GM21619 (cell line): ENCODE data around the gene FAF1.

ENCODE experiments used
- ATAC-seq: cut with Tn5 transposase; IDR thresholded peaks from one replicate; pipeline ENCODE4 v1.9.1; 2021; ENCODE audit not compliant: unreplicated experiment

Gene FAF1

GRCh38 chr1:50705699-50706098, 254.4 kb downstream of the FAF1 start:
- ATAC-seq: no peak

GRCh38 chr1:50705041-50705440, 255.0 kb downstream of the FAF1 start:
- no peak for ATAC-seq

DNA sequence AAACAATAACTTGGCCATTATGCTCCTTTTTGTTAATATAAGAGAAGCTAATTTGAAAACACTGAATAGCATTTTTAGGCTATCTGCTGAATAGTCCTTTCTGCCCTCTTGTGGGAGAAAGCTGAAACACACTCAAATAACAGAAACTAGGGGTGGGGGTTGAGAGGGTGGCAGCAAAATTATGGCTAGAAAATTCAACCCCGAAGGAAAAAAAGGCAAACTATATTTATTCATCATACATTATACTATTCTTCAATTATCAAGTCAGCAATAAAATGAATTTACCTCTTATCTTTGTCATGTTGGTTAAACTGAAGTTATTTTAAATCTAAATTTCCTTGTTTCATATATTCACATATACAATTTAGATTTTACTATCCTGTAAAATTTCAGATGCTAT, 255.9 kb downstream of the FAF1 start:
- ATAC-seq: no peak

DNA sequence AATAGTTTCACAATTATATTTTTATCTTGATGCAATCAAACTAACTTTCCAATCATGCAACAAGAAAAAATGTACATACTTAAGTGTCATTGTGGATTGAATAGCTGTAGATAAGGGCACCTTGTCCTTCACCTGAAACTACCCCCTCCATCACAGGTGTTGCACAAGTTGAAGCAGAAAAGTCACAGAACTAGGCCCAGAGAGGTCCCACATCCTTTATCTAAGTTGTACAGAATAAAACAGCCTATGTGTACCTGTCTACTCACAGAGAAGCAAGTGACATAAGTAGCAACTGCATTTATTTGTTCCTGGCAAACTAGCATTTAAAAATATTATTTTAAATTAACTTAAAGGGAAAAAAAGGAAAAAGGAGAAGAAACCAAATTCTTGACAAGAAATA, 256.8 kb downstream of the FAF1 start:
- ATAC-seq: no peak

DNA sequence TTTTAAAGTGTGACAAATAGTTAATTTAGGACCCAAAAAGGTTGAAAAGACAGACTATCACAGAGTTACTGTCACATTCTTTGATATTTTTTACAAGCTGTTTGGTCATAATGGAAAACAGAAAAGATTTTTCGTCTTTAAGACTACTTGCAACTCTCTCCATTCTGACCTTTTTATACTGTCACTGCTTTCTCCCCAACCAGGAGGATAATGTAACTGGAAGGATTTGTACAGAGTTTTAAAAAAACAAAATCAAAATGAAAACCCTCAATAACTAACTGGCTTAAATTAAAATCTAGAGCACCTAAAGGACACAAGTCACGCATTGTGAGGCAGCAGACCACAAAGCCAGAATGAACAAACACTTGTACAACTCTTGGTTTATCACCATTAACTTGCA, 257.7 kb downstream of the FAF1 start:
- no peak for ATAC-seq

DNA sequence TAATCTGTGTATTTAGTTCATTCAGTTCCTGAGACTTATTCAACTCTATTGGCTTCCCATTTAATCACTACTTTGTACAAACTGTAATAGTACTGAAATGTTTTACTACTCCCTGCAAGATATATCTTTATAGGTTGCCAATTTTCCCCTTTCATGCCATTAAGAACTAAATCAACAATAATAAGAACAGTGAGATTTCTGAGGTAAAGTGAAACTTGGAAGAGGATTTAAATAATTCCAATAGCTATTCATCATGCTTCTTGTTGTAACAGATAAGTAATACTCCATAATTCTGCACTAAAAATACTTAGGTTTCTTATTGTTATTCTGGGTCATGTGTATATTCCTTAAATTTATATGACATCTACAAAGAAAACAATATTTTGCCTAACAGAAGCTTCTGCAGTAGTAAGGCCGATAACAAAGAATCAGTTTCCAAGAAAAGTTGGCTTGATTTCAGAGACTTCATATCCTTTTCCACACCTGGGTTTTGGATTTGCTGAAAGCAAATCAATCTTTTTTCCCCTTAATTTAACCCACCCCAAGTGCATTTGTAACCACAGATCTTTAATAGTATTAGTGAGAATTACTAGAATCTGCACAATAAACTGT, 258.3 kb downstream of the FAF1 start:
- ATAC-seq: no peak

DNA sequence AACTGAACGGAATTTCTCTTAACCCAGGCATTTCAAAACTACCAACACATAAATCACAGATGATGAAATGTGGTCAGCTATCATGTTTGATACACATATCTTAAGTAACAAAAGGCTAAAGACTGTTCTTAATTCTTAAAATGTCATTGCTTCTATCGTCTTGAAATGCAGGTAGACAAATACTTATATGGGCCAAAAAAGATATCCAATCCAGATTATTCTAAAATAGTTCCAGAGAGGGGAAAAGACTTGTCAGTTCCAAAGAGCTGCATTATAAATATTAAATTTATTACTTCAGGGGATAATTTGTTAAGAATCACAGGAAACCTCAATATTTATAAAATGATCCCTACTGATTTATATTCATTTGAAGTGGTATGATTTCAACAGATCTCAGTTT, 259.4 kb downstream of the FAF1 start:
- no peak for ATAC-seq

GRCh38 chr1:50700214-50700613, 259.9 kb downstream of the FAF1 start:
- no peak for ATAC-seq

GRCh38 chr1:50699795-50700194, 260.3 kb downstream of the FAF1 start:
- ATAC-seq: no peak

- no peak for ATAC-seq
Measured at GRCh38 chr1:50697440-50698421, 262.3 kb downstream of the FAF1 start.

GRCh38 chr1:50693829-50694228, 266.2 kb downstream of the FAF1 start:
- ATAC-seq: no peak

DNA sequence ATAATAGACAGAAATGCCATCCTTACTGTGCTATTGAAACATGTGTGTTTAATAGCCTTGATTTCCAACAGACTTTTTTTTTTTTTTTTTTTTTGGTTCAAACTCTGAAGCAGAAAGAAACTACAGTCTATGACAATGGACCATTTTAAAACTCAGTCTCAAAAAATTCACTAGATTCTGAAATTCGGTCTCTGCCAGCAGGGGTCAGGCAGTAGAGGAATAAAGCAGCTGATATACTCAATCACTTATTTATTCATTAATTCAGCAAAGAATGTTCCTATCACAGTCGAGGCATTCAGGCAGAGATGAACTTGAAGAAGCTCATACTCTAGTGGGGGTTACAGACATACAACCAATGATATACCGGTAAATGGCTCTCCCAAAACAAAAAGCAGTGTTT, 275.9 kb downstream of the FAF1 start:
- no peak for ATAC-seq

DNA sequence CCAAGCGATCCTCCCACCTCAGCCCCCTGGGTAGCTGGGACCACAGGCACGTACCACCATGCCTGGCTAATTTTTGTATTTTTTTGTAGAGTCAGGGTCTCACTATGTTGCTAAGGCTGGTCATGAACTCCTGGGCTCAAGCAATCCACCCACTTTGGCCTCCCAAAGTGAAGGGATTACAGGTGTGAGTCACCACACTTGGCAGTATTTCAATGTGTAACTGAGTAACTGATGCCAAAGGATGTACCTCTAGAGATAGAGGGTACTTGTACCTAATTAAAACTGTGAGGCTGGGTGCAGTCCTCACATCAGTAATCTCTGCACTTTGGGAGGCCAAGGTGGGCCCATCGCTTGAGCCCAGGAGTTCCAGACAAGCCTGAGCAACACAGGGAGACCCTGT, 278.1 kb downstream of the FAF1 start:
- no peak for ATAC-seq

DNA sequence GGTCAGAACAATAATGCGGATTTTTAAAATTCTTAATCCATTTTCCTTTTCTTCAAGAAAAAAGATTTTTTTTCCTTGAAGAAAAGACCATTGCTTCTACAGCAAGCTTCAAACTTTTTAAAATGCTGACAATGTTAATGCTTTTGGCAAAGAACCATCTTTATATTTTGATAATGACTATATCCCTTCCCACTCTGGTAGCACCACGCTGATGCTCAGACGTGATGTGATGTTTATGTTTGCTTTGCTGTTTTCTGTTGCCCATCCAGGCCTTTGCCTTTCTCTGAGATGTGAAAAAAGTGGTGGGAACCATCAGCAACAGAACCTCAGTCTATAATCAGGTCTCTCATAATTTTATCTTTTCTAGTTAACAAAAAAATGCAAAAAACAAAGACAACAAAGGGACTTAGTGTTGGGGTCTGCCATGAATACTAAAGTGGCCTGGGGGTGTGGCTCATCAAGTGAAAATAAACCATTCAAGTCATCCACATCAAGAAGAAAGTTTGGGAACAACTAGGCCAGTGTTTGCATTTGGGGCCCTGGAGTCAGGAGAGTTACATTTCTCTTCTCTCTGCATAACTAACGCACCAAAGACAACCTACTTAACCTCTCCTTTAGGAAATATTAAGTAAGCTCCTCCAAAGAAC, 292.2 kb downstream of the FAF1 start:
- ATAC-seq: no peak

DNA sequence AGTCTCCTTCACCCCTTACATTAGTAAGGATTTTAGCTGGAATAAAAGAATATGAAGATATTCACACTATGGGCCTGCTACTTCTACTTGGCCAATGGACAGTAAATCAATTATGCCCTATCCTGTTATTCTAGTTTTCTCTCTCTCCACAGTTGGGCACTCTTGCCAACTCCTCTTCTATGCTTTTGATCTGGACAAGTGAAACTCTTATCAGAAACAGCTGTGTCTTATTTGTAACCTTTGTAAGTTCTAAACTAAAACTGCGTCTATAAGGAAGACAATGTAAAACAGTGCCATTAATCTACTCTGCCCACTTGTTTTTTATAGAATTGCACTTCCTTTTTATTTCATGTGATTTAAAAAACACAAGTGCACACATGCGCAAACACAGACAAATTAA, 292.8 kb downstream of the FAF1 start:
- no peak for ATAC-seq

DNA sequence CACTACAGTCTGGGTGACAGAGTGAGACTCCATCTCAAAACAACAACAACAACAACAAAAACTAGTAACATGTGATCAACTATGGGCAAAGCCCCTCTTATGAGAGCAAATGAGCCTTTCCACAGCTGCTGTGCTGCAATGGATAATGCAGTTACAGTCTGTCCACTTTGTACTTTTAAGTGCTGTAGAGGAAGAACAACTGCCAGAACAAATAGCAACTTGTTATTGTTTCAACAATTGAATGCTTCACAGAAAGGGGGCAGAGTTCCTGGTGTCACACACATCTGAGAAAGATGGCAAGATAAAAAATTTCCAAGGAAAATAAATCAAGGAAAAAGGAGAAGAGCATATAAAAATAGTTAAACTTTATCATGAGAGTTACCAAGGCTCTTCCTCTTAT, 293.2 kb downstream of the FAF1 start:
- ATAC-seq: no peak

DNA sequence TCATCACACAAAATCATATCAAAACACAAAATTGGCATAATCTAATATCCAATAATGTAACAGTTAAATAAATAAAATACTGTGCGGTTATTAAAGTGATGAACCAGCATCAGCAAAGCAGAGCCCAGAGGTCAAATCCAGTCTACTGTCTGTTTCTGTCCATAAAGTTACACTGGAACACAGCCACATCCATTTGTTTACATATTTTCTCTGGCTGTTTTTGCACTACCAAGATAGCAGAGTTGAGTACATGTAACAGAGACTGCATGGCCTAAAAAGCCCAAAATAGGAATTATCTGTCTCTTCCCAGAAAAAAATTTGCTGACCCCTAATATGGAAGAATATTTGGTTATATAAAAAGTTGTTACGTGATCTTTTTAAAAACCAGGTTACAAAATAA, 294.7 kb downstream of the FAF1 start:
- no peak for ATAC-seq

GRCh38 chr1:50661626-50662025, 298.4 kb downstream of the FAF1 start:
- no peak for ATAC-seq

GRCh38 chr1:50659107-50659662, 300.9 kb downstream of the FAF1 start:
- no peak for ATAC-seq

DNA sequence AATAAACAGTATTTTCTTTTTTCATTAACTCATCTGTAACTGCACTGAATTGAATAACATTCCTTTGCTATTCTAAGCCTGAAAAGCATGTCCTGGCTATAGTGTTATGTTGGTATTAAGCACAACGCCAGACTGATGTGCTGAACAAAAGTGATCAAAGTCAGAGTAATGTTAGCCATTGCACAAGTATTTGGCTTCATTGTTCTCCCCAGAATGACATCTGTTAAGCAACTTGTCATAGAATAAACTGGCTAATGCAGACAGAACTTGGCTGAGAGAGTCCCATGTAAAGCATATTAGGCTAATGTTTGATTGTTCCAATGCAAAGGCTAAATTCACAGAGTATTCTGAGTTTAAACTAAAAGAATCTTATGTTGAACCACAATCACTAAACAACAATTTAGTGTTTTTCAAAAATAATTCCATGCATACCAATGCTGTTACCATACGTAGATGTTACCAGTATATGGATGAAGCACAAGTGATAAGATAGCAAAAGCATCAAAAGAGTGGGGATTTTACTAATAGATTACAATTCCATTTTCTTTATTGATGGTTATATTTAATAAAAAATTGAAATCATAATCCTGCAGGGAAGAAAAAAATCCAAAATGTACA, 301.5 kb downstream of the FAF1 start:
- ATAC-seq: no peak

DNA sequence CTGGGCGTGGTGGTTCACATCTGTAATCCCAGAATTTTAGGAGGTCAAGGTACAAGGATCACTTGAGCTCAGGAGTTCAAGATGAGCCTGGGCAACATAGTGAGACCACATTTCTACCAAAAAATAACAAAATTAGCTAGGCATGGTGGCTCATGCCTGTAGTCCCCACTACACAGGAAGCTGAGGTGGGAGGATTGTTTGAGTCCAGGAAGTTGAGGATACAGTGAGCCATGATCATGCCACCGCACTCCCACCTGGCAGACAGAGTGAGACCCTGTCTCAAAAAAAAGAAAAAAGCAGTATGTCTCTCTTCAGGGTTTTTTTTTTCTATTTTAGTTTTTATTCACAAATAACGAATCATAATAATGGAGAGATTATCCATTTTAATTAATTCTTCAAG, 303.1 kb downstream of the FAF1 start:
- ATAC-seq: no peak
